ENCODE data around the gene SPECC1. TPM values are rescaled to one million over a fixed set of nuclear protein-coding genes. Genes with fewer than 3 reads are reported as not detected.

SPECC1 gene
- total RNA-seq, 1 experiment from 2014 or later = 128 TPM

DNA sequence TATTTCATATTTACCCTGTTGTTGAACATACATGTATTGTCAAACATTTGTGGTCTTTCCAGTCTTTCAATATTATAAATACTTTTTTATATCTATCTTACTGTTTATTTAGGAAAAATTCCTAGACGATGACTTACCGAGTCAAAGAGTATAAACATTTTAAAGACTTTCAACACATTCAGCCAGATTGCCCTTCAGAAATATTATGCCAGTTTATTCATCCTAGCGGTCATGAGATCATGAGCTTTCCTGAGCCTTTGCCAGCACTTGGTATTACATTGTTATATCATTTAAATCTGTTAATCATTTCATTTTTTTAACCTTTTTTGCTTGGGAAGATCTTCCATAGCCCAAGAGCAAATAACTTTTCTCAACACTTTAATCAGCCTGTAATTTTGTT, 197.4 kb downstream of the SPECC1 start:
- Histone ChIP-seq H3K4me3 (no peak overlapping the region), H3K9me3 (ENCODE audit: insufficient read depth, low read depth) (no peaks in the 10 kb centered on the region; the same call in 1 of the 2 replicates), H2AFZ (no peak overlapping the region), H3K36me3 (ENCODE audit: low read depth) (peaks cover 19% of the 10 kb centered on the region; the same call in 1 of the 2 replicates), H3F3A (ENCODE audit: insufficient read depth, low read depth) (peaks cover 29% of the 10 kb centered on the region), H3K9me2 (ENCODE audit: insufficient read depth) (no peaks in the 10 kb centered on the region), H3K27me3 (ENCODE audit: insufficient read depth, low read depth) (no peaks in the 10 kb centered on the region), H3K4me2 (peak overlapping the region; percentile 43), H3K79me2 (ENCODE audit: low read depth) (peaks cover 68% of the 10 kb centered on the region), H4K20me1 (ENCODE audit: insufficient read depth) (no peaks in the 10 kb centered on the region), H3K27ac (peak overlapping the region; percentile 32; the same call in 1 of the 2 replicates), H3K4me1 (replicated peaks; ENCODE audit: insufficient read depth) (peaks cover 49% of the 10 kb centered on the region)
- DNase-seq = peak in 1 of 2 experiments; percentile 81
- TF ChIP-seq, protein P1, sequence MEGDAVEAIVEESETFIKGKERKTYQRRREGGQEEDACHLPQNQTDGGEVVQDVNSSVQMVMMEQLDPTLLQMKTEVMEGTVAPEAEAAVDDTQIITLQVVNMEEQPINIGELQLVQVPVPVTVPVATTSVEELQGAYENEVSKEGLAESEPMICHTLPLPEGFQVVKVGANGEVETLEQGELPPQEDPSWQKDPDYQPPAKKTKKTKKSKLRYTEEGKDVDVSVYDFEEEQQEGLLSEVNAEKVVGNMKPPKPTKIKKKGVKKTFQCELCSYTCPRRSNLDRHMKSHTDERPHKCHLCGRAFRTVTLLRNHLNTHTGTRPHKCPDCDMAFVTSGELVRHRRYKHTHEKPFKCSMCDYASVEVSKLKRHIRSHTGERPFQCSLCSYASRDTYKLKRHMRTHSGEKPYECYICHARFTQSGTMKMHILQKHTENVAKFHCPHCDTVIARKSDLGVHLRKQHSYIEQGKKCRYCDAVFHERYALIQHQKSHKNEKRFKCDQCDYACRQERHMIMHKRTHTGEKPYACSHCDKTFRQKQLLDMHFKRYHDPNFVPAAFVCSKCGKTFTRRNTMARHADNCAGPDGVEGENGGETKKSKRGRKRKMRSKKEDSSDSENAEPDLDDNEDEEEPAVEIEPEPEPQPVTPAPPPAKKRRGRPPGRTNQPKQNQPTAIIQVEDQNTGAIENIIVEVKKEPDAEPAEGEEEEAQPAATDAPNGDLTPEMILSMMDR (conservative IDR thresholded peaks at IDR 0.05) = no peak
- no peak for TF ChIP-seq EZH2 (IDR thresholded peaks at IDR 0.05; ENCODE audit: low read depth)
- intact Hi-C loops (cut with micrococcal nuclease; ENCODE audit: unreplicated experiment) = loop anchor here (5.0 kb wide), 2 partner anchors 34 to 49 kb away; no protein-coding TSS in a partner anchor
- no TSS peak for BruUV-seq (replicated peaks)
- CTCF ChIA-PET = interaction anchor here (1.1 kb wide), 1 partner anchor 20 kb away, joined by 3 read pairs; no protein-coding TSS in a partner anchor
- POLR2A ChIA-PET (ENCODE audit: unreplicated experiment) = interaction anchor here (0.9 kb wide), 1 partner anchor 35 kb away, joined by 6 read pairs; no protein-coding TSS in a partner anchor

DNA sequence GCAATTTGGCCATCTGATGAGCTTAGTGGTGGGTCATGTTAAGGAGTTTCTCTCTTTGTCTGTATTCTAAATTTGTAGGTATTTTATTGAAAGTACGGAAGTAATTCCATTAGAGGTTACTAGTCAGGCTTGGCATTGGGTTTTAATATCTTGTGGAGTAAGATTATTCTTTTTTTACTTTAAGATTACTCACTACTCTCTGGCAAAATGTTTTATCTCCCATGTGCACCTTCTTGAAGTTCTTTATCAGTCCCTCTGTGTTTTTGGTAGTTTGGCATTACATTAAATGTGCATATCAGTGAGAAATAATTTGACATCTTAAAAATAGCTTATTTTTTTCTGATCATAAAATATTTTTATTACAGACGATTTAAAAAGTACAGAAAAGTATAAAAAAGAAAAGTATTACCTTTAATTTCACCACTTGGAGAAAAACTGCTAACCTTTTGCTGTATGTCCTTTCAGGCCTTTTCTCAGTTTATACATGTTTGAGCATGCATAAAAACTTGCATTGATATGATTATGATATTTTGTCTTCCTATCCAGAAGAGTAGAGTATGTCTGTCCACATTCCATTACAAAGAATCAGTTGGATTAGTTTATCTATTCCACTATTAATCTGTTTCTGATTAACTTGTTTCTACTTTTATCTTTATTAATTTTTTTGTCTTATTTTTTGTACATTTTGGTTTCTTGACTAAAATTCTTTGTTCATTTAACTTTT, 198.3 kb downstream of the SPECC1 start:
- no peak for TF ChIP-seq EZH2 (IDR thresholded peaks at IDR 0.05; ENCODE audit: low read depth)
- TF ChIP-seq, protein P1 (conservative IDR thresholded peaks at IDR 0.05) = no peak
- intact Hi-C loops (cut with micrococcal nuclease; ENCODE audit: unreplicated experiment) = loop anchor here (5.0 kb wide), 2 partner anchors 35 to 50 kb away; no protein-coding TSS in a partner anchor
- H3K27me3 ChIP-seq (ENCODE audit: insufficient read depth, low read depth) = no peaks in the 10 kb centered on the region
- peak overlapping the region; percentile 43 for H3K4me2 ChIP-seq
- CTCF ChIA-PET = interaction anchor here (0.6 to 1.1 kb wide), 2 partner anchors 19 to 63 kb away, joined by 3 read pairs; no protein-coding TSS in a partner anchor
- H2AFZ ChIP-seq = no peak overlapping the region
- H3K9me3 ChIP-seq (ENCODE audit: insufficient read depth, low read depth) = no peaks in the 10 kb centered on the region; the same call in 1 of the 2 replicates
- DNase-seq = no peak
- peaks cover 19% of the 10 kb centered on the region; the same call in 1 of the 2 replicates for H3K36me3 ChIP-seq (ENCODE audit: low read depth)
- peaks cover 21% of the 10 kb centered on the region for H3F3A ChIP-seq (ENCODE audit: insufficient read depth, low read depth)
- no peaks in the 10 kb centered on the region for H3K9me2 ChIP-seq (ENCODE audit: insufficient read depth)
- no peaks in the 10 kb centered on the region for H4K20me1 ChIP-seq (ENCODE audit: insufficient read depth)
- POLR2A ChIA-PET (ENCODE audit: unreplicated experiment) = no interaction called here
- H3K79me2 ChIP-seq (ENCODE audit: low read depth) = peaks cover 67% of the 10 kb centered on the region
- peaks cover 44% of the 10 kb centered on the region for H3K4me1 ChIP-seq (replicated peaks; ENCODE audit: insufficient read depth)
- BruUV-seq (replicated peaks) = no TSS peak
- H3K4me3 ChIP-seq = no peak overlapping the region
- no peak overlapping the region for H3K27ac ChIP-seq

DNA sequence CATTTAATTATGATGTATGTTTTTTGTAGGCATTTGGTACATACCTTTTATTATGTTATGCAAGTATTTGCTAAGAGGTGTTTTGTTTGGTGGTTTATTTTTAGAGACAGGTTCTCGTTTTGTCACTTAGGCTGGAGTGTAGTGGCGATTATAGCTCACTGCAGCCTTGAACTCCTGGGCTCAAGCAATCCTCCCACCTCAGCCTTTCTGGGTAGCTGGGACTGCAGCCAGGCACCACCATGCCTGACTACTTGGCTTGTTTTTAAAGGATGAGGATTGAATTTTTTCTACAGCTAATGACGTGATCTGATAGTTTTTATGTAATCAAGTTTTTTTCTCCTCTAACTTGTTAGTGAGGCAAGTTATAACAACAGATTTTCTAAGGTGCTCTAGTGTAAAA, 199.6 kb downstream of the SPECC1 start:
- no peaks in the 10 kb centered on the region for H4K20me1 ChIP-seq (ENCODE audit: insufficient read depth)
- H3K4me2 ChIP-seq = no peak overlapping the region
- H2AFZ ChIP-seq = no peak overlapping the region
- H3K27me3 ChIP-seq (ENCODE audit: insufficient read depth, low read depth) = no peaks in the 10 kb centered on the region
- H3K4me3 ChIP-seq = no peak overlapping the region
- ChIA-PET CTCF (interaction anchor here (0.6 kb wide), 1 partner anchor 537 kb away, joined by 3 read pairs; no protein-coding TSS in a partner anchor), POLR2A (ENCODE audit: unreplicated experiment) (no interaction called here)
- no peaks in the 10 kb centered on the region for H3K9me2 ChIP-seq (ENCODE audit: insufficient read depth)
- intact Hi-C loops (cut with micrococcal nuclease; ENCODE audit: unreplicated experiment) = loop anchor here (5.0 kb wide), 2 partner anchors 36 to 51 kb away; no protein-coding TSS in a partner anchor
- no TSS peak for BruUV-seq (replicated peaks)
- peaks cover 58% of the 10 kb centered on the region for H3K79me2 ChIP-seq (ENCODE audit: low read depth)
- TF ChIP-seq EZH2 (IDR thresholded peaks at IDR 0.05; ENCODE audit: low read depth) = no peak
- TF ChIP-seq, protein P1 (conservative IDR thresholded peaks at IDR 0.05) = no peak
- H3F3A ChIP-seq (ENCODE audit: insufficient read depth, low read depth) = peaks cover 18% of the 10 kb centered on the region; the same call in 1 of the 2 replicates
- H3K9me3 ChIP-seq (ENCODE audit: insufficient read depth, low read depth) = no peaks in the 10 kb centered on the region; the same call in 1 of the 2 replicates
- H3K4me1 ChIP-seq (replicated peaks; ENCODE audit: insufficient read depth) = peaks cover 44% of the 10 kb centered on the region
- no peak overlapping the region for H3K27ac ChIP-seq
- DNase-seq = no peak
- peaks cover 19% of the 10 kb centered on the region; the same call in 1 of the 2 replicates for H3K36me3 ChIP-seq (ENCODE audit: low read depth)

Measured in PC-9 (cell line).